Stimulated activated CD4-positive, alpha-beta T cell treated with anti-CD3 and anti-CD28 coated beads, Interleukin-1b, Interleukin-23, amount 100 ng/mL, for 1 hour (primary cell): Measurements from ENCODE around the gene ZFAND3.
"Not testable (repeated sequence)": the region's sequence is repeated elsewhere in the genome, so short reads cannot be mapped to it uniquely, and the experiment has no call there.

Source experiments
- DNase-seq, 2 donors: peaks; one replicate each; pipeline ENCODE4 v3.0.0-alpha.2; 2020; ENCODE audit warnings: low read depth in 2 of 2

Gene ZFAND3

GRCh38 chr6:37972994-37973757 is 153.6 kb downstream of the ZFAND3 start:
- DNase-seq, result no peak

- DNase-seq, result no peak
Measured at GRCh38 chr6:37974381-37974780, 154.9 kb downstream of the ZFAND3 start.

GRCh38 chr6:37974943-37975342 is 155.4 kb downstream of the ZFAND3 start:
- DNase-seq, result no peak

DNA sequence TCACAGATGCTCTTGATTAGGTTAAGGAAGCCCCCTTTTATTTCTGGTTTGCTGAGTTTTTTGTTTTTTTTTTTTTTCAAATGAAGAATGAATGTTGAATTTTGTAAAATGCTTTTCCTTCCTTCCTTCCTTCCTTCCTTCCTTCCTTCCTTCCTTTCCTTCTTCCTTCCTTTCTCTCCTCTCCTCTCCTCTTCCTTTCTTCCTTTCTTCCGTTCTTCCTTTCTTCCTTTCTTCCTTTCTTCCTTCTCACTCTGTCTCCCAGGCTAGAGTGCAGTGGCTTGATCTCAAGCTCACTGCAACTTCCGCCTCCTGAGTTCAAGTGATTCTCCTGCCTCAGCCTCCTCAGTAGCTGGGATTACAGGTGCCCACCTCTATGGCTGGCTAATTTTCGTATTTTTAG is 158.2 kb downstream of the ZFAND3 start:
- DNase-seq, result no peak

DNA sequence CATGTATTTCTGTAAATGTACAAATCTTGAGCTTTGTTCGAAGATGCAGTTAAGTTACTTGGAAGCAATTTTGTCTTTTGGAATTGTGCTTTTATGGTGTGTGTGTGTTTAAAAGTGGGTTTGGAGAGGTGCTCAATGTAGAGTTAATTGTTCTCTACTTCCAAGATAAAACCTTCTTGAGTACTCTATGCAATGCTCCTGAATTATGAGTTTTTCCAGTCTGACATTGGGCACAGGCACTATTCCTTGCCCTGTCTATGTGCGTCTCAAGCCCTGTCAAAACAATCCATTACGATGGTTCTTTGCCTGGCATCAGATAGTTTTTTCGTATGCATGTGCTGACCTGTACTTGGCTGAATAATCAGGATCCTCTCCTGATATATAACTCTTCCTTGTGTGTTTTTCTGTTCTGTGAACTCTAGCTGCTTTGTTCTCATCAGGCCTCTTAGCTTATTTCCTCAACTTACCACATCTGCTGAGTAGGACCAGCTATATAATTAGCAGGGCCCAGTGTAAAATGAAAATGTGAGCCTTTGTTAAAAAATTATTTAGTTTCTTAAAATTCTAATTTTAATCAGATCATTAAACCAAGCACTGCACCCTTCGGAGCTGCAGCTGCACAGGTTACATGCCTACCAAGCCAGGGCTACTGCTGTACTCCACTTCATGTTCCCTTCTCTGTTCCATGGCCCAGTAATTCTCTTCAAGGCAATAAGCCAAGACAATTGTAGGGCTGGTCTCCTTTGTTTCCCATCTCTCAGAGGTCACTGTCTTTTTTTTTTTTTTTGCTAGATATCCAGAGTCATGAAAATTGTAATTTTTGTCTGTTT is 160.1 kb downstream of the ZFAND3 start:
- no peak for DNase-seq

DNA sequence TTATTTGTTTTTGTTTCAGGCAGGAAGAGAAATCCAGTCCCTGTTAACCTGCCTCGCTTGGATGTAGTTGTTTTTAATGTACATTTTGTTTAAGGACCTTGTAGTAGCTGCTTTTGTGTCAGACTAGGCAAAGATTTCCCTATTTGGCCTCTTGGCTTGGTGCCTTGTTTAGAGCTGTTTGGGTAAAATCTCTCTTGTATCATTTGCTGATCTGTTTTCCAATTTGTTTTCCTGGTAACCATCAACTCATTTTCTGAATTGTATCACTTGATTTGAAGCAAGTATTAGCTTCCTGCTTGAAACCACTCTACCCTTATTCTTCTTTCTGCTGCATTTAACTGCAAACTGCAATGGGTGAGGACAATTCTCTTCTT is 160.7 kb downstream of the ZFAND3 start:
- DNase-seq, result no peak

GRCh38 chr6:37981626-37982025 is 162.1 kb downstream of the ZFAND3 start:
- no peak for DNase-seq

DNA sequence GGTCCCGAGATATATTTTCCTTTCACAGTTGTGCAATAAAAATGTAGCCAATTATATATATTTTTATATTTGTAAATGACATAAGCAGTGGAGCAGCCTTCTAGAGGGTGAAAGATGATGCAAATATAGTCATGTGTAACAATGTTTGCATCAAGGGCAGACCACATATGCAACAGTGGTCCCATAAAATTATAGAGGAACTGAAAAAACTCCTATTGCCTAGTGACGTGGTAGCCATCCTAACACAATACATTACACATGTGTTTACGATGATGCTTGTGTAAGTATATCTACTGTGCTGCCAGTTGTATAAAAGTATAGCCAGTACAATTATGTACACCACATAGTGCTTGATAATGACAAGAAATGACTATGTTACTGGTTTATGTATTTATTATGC is 162.8 kb downstream of the ZFAND3 start:
- DNase-seq, result no peak

DNA sequence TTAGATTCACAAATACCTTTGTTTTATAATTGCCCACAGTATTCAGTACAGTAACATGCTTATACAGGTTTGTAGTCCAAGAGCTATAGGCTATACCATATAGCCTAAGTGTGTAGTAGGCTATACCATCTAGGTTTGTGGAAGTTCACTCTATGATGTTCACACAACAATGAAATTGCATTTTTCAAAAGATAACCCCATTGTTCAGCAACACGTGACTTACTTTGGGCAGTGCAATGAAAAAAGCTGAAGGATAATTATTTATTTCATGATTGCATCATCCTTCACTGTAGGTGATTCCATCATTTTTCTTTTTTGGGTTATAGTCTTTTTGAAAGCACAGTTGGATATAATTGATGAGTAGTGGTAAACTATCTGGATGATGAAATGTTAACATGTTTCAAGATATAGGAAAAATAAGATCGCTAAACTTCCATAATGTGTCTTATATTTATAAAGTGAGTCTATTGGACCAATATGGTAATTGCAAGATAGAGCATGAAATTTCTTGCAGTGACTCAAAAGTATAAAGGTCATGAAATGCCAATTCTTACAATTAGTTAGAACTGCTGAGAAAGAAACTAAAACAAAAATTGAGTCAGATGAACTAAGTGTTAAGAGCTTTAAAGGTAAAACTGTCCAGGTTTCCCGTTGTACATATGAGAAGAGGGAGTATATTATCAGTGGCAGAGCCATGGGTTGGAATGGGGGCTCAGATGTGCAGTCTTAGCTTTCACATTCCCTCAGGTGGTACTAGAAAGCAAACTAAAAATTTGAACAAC is 164.4 kb downstream of the ZFAND3 start:
- no peak for DNase-seq

- DNase-seq, result no peak
Measured at GRCh38 chr6:37984578-37984977, 165.1 kb downstream of the ZFAND3 start.

DNA sequence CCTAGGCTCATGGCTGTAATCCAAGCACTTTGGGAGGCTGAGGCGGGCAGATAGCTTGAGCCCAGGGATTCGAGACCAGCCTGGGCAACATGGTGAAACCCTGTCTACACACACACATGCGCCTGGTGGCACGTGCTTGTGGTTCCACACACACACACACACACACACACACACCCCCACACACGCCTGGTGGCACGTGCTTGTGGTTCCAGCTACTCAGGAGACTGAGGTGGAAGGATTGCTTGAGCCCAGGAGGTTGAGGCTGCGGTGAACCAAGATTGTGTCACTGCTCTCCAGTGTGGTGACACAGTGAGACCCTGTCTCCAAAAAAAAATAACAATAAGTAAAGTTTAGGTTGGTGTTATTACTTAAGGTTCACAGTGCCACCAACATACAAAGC is 165.8 kb downstream of the ZFAND3 start:
- DNase-seq, result no peak

GRCh38 chr6:37987018-37987417 is 167.5 kb downstream of the ZFAND3 start:
- DNase-seq, result no peak

DNA sequence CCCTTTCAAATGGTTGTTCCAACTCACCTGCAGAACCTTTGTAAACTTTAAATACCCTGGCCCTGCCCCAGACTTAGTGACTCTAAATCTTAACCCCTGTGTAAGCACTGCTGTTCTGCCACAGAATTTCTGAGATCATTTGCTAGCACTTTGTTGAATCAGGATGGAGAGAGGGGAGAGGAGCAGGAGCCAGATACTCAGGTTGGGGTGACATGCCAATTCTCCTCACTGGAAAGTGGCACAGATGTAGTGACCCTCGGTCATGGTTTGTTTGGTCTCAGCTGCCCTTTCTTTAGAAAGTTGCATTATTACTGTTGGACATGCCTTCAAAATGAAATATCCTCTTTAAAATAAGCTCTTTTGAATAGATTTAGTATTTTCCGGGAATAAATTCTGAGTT is 168.0 kb downstream of the ZFAND3 start:
- no peak for DNase-seq

DNA sequence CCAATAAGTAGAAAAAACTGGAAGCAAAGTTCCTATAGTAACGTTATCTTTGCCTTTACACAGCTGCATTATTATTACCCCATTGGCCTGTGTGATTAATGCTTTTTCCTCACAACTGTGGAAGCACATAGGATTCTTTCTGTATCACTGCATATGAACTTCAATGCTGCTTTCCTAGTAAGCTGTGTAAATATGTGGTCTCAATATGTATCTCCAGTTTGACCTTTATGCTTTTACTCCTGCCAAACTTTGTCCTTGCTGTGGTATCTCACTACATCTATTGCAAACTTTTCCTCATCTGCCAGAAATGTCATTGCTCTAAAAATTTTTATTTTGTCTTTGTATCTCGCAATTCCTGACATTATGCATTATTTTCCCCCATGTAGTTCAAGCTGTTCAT is 168.6 kb downstream of the ZFAND3 start:
- DNase-seq, result no peak

DNA sequence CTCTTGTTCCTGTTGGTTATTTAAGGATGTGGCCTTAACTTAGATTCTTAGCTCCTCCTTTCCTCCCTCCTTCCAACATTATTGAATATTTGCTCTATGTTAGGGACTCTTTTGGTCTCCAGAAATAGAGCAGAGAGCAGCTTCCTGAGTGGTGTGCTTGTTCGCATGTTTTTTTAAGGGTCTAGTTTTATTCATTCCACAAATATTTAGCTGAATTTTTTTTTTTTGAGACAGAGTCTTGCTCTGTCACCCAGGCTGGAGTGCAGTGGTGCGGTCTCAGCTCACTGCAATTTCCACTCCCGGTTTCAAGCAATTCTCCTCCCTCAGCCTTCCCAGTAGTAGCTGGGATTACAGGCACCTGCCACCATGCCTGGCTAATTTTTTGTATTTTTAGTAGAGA is 169.2 kb downstream of the ZFAND3 start:
- no peak for DNase-seq

GRCh38 chr6:37990762-37991525 is 171.4 kb downstream of the ZFAND3 start:
- DNase-seq, result no peak

DNA sequence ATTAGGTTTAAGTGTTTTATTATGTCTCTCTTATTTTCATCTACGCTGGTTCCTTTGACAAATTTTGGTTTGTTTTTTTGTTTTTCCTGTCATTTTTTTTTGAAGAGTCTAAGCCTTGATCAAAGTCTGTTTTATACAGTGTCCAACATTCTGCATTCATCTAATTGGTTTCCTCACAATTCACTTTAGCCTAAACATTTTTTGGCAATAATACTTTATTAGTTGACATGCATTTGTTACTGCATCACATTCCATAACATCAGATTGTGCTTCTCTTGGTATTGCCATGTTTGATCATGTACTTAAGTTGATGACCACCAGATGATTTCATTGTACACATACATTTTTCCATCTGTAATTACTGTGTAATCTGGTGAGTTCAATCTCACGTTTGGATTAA is 173.2 kb downstream of the ZFAND3 start:
- DNase-seq, result no peak

GRCh38 chr6:37993194-37993593 is 173.7 kb downstream of the ZFAND3 start:
- not testable (repeated sequence) for DNase-seq

DNA sequence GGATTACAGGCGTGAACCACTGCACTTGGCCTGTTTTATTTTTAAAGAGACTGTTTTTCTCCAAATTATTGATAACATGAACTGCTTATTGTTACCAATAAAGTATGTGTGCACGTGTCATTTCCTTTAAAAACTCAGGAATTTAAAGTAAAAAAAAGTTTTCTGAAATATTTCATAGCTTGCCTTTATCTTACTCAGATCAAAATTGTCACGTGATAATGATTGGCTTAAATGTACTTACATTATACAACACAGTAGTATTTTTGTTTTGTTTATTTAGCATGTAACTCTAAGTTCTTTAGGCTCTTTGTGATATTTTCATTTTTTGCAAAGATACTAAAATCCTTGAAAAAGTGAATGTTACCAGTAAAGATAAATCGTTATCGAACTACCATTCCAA is 174.1 kb downstream of the ZFAND3 start:
- DNase-seq, result no peak

DNA sequence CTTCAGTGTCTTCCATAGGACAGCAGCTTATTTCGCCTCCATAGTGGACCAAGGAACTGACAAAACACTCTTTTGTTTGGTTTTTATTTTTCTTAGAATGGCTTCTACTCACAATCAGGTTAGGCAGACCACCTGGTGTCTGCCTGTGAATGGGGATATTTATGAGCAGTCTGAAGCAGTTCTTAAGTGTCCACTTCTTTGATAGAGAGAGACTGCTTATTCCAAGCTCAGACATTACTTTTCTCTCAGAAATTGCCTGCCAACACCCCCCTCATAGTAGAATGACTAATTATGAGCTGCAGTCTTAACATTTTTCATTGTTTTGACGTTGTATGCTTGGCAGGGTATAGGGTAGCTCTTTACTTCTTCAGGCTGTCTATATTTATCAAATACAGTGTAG is 174.7 kb downstream of the ZFAND3 start:
- DNase-seq, result no peak

GRCh38 chr6:37998366-37998765 is 178.8 kb downstream of the ZFAND3 start:
- no peak for DNase-seq

DNA sequence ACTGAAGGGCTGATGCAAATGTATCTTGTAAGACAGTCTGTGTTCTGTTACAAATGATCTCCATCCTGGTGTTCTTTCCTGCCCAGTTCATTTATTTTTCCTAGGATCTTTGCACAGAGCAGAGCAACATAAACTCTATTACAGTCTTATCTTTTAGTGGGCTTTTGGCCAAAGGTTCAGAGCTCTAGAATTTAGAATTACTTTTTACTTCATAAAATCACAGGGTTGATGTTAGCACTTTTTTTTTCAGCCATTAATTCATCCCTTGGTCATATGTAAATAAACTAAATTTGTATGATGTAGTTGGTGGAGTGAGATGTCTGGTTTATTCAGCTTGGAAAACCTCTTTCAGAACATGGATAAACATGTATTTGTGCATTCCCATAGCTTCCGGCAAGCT is 181.9 kb downstream of the ZFAND3 start:
- DNase-seq, result no peak
